GM12864 (cell line): ENCODE results near the gene KRT17.

Experiments used
- DNase-seq: peaks from one replicate; pipeline ENCODE4 v3.0.0-alpha.2; 2011; ENCODE audit warnings: low read depth
- H3K4me3 ChIP-seq: 2 replicates; pipeline ENCODE4 v1.5.1; 2011; ENCODE audit warnings: mild to moderate bottlenecking, low read depth, low read length, control low read depth
- CTCF ChIP-seq: IDR thresholded peaks from 2 replicates; pipeline ENCODE4 v1.5.1; 2011; ENCODE audit warnings: low read depth, mild to moderate bottlenecking, moderate library complexity, low read length, control low read depth, inconsistent platforms; ENCODE audit errors: missing control alignments

The KRT17 gene

GRCh38 chr17:41638194-41638593 lies 13.8 kb upstream of the KRT17 start:
- no peak for DNase-seq
- H3K4me3 ChIP-seq, result no peak overlapping the region
- TF ChIP-seq CTCF, result no peak

- no peak for TF ChIP-seq CTCF
- no peak for DNase-seq
- H3K4me3 ChIP-seq, result no peak overlapping the region
Observed at GRCh38 chr17:41636652-41637051, 12.3 kb upstream of the KRT17 start.

- no peak for DNase-seq
- TF ChIP-seq CTCF, result no peak
- no peak overlapping the region for H3K4me3 ChIP-seq
Observed at GRCh38 chr17:41635121-41636097, 11.0 kb upstream of the KRT17 start.

GRCh38 chr17:41634639-41635038 lies 10.3 kb upstream of the KRT17 start:
- no peak for DNase-seq
- no peak overlapping the region for H3K4me3 ChIP-seq
- no peak for TF ChIP-seq CTCF

- no peak overlapping the region for H3K4me3 ChIP-seq
- no peak for TF ChIP-seq CTCF
- no peak for DNase-seq
Observed at GRCh38 chr17:41633556-41634199, 9.3 kb upstream of the KRT17 start.

- DNase-seq, result no peak
- TF ChIP-seq CTCF, result no peak
- H3K4me3 ChIP-seq, result no peak overlapping the region
Observed at GRCh38 chr17:41632482-41633105, 8.2 kb upstream of the KRT17 start.
